B cell (primary cell): ENCODE data around the gene ST8SIA6.

Experiments used
- CTCF ChIP-seq: fragments of 200-600 bp; IDR thresholded peaks from one replicate; pipeline ENCODE4 v1.8.0; 2022; ENCODE audit warnings: antibody characterized with exemption, mild to moderate bottlenecking
- EZH2 ChIP-seq: IDR thresholded peaks from 2 replicates; pipeline ENCODE4 v1.6.1; 2012; ENCODE audit warnings: borderline replicate concordance, low read depth, mild to moderate bottlenecking, moderate library complexity, low read length; ENCODE audit not compliant: insufficient read depth, poor library complexity, severe bottlenecking

- TF ChIP-seq CTCF (no peak), EZH2 (no peak)
Observed at GRCh38 chr10:17456032-17456548, 1.7 kb upstream of the ST8SIA6 start.
